Activated T-cell treated with anti-CD3 and anti-CD28 coated beads for 48 hours (primary cell): ENCODE measurements around the gene LIPI.
A peak's percentile ranks its signal among the peaks of the same experiment; 100 is the strongest.
"Not testable (repeated sequence)": the region's sequence is repeated elsewhere in the genome, so short reads cannot be mapped to it uniquely, and the experiment has no call there.

ENCODE experiments used
- DNase-seq: peaks from one replicate; pipeline ENCODE4 v3.0.0-alpha.2; 2020; ENCODE audit warnings: low read depth

Gene LIPI

GRCh38 chr21:14210738-14211137, at the start of gene LIPI:
Gene LIPI, minus strand, starts transcription at chr21:14210955. Its CDS starts 110 bp downstream, at chr21:14210845.
- no peak for DNase-seq

DNA sequence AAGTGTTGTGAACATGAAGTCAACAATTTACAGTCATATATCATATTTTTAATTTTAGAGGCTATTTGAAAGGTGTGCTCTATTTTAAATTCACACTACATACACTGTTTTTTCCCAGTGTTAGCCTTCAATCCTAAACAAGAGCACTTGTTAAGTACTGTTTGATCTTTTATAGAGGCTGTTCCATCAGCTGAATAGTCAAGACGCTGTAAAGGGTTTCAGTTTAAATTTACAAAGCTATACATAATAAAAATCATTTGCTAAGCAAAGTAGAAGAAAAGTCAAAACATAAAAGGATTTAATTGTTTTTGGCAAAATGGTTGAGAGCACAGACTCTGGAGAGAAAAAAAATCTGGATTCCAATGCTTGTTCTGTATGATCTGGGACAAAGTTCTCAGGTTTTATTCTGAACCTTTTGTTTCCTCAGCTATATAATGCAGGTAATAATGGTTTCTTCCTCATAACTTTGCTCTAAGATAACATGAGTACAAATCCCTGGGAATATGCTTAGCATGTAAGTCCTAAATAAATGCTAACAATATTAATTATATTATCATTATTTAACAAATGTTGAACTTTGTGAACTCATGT, 49.5 kb upstream of the LIPI start:
- no peak for DNase-seq

- DNase-seq, result no peak
Measured at GRCh38 chr21:14259747-14260146, 49.0 kb upstream of the LIPI start.

DNA sequence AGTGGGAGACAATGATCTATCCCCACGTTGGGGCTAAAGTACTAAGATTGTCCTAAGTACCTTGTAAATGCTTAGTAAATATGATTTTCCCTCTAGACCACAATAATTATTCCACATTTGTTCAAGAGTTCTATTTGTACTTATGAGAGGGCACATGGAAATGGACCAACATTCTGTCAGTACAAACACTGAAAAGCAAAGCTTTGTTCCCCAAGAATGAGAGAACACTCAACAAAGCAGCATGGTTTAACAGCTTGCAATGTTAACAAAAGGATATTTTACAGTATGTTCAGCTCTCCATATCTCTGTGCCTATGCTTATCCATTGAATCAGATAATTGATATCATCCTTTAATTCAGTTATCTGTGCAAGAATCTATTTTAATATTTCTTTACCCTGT, 40.6 kb upstream of the LIPI start:
- no peak for DNase-seq

DNA sequence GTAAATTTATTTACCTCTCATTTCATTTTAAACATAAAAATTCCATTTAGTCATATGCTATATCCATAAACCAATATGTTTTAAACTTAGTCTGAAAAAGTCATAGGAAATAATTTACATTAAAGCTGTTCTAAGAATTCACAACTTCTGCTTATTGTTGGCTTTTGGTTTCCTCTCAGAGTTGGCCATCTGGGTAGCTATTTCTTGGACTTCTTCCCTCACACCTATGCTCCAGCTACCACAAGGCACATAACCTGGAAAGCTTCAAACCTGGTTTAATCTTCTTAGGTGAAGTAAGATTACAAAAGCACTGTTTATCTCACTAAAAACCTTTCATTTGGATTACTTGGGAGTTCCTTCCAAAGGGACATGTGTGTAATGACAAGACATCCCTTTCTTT, 35.0 kb upstream of the LIPI start:
- DNase-seq, result no peak

DNA sequence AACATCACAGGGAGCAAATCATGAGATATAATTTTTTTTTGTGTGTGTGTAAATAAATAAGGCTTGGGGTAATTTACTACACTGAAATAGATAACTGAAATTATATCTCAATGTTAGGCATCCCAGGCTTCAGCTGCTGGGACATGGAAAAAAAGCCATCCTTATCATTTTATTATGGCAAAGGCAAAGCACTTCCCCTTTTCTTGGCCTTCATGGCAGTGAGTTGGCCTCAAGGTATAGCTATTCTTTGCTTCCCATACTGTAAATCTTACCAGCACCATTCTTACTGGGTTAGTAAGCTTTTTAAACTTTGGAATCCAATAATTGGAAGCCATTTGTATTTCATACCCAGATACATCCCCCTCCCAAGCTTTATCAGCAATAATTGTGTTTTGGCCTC, 34.2 kb upstream of the LIPI start:
- DNase-seq, result no peak

DNA sequence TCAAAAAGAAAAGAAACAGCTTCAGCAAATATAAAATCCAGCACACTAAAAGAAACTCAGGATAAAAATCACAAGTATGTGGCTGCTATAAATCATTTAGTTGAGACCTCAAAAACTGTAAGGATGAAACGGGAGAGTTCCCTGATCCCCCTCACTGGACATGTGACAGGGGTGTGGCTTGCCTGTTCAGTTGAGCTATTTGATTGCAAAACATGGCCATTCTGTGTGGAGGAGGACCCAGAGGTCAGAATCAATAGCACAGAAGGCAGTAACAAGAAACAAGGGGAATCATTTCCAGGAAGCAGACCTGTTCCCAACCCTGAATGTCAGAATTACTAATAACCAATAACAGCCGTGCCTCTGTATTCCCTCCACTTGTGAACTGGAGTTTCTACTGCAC, 33.1 kb upstream of the LIPI start:
- no peak for DNase-seq

GRCh38 chr21:14243461-14243860, 32.7 kb upstream of the LIPI start:
- DNase-seq, result no peak

- no peak for DNase-seq
Measured at GRCh38 chr21:14241297-14241696, 30.5 kb upstream of the LIPI start.

DNA sequence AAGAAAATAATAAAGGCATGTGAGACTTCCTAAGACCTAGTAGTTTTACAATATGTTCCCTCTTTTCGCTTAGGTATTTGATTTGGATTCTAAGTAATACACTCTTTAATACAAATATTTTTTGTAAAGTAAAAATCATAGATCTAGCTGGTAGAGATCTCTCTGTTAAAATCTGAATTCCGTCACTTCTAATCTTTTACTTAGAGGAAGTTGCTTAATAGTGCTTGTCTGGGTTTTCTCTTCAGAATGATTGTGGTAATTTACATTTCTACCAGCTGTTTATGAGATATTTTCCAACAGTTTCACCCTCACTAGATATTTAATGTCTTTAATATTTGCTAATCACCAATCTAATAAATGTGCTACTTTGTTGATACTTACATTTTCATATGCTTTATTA, 28.5 kb upstream of the LIPI start:
- DNase-seq, result no peak

DNA sequence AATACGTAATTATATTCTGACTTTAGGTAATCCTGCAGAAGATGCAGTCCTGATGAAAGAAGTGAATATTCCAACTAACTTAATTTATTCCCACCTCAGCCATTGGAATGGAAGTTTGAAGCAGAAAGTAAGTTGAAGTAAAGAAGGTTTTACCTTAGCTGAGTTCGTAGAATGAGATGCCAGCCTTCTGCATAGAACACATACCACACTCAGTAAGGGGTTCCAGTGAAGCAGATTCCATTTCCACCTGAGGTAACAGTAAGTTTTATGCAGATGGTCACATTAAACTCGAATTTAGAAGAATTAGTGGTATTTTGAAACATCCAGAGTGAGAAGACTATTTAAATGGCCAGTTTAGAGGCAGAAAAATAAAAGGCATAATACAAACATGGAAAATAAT, 25.4 kb upstream of the LIPI start:
- DNase-seq, result no peak

- no peak for DNase-seq
Measured at GRCh38 chr21:14235101-14235500, 24.3 kb upstream of the LIPI start.

- no peak for DNase-seq
Measured at GRCh38 chr21:14229399-14229798, 18.6 kb upstream of the LIPI start.

GRCh38 chr21:14223365-14223764, 12.6 kb upstream of the LIPI start:
- no peak for DNase-seq

- DNase-seq, result peak; percentile 80
Measured at GRCh38 chr21:14215971-14216641, 5.4 kb upstream of the LIPI start, which contains the start of gene RBM11. Gene RBM11, plus strand, starts transcription at chr21:14216157. Its CDS starts 30 bp downstream, at chr21:14216187.

- DNase-seq, result no peak
Measured at GRCh38 chr21:14213164-14213563, 2.4 kb upstream of the LIPI start.

DNA sequence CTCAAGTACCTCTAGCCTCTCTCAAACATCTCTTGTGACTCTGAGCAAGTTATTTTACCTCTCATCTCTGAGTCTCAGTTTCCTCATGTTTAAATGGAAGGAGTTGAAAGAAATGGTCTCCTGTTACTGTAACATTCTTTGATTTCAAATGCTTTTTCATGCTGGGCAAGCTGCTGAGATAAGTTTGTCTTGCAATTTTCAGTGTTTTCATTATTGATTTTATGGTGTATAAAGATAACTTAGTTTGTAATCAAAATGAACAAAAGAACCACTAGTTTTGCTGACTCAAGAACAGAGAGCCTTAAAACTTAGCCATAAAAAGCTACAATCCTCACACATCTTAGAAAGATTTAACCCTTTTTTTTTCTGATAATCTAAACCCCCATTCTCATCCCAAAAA, 4.5 kb downstream of the LIPI start:
- no peak for DNase-seq

DNA sequence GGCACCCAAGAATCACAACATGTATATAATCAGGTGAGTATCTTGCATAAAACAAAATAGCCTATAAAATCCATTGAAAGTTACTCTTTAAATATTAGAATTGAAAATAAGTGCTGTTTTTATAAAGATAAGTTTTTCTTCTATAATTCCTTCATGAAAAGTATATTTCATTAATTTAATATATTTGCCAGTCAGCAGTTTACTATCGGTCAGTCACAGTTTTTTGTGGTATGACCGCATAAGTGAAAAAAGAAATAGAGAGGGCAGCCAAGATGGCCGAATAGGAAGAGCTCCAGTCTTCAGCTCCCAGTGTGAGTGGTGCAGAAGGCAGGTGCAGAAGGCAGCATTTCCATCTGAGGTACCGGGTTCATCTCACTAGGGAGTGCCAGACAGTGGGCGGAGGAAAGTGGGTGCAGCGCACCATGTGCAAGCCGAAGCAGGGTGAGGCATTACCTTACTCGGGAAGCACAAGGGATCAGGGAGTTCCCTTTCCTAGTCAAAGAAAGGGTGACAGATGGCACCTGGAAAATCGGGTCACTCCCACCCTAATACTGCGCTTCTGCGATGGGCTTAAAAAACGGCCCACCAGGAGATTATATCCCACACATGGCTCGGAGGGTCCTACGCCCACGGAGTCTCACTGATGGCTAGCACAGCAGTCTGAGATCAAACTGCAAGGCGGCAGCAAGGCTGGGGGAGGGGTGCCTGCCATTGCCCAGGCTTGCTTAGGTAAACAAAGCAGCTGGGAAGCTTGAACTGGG, 44.1 kb downstream of the LIPI start:
- not testable (repeated sequence) for DNase-seq

- DNase-seq, result no peak
Measured at GRCh38 chr21:14143999-14144398, 66.8 kb downstream of the LIPI start.

- DNase-seq, result no peak
Measured at GRCh38 chr21:14124266-14124665, 86.5 kb downstream of the LIPI start.

- no peak for DNase-seq
Measured at GRCh38 chr21:14121719-14122118, 89.0 kb downstream of the LIPI start.

- DNase-seq, result peak; percentile 21
Measured at GRCh38 chr21:14120091-14120734, 90.5 kb downstream of the LIPI start.

DNA sequence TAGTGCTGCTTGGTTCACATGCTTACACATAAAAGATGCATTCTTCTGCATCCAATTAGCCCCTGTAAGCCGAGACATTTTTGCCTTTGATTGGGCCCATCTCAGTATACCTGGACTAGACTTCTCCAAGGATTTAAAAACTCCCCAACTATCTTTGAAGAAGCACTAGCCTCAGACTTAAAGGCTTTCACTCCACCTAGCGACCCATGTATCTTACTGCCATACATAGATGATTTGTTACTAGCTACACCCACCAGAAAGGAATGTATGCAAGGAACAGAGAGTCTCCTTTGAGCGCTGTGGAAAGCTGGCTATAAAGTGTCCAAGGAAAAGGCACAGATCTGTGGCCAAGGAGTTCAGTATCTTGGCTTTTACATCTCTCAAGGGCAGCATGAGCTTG, 91.7 kb downstream of the LIPI start:
- no peak for DNase-seq
